H1 (cell line): ENCODE results near the gene FKBP2. TPM values are rescaled to one million over a fixed set of nuclear protein-coding genes. Genes with fewer than 3 reads are reported as not detected.

ENCODE experiments used
- CTCF ChIA-PET: fragments of 300-600 bp; sonication (Branson Sonifier 250); formaldehyde crosslinking; loops from one replicate; lab custom pipeline; 2021; ENCODE audit not compliant: partially characterized antibody; lab: Charles Lee
- POLR2A ChIA-PET: fragments of 300-600 bp; sonication (Branson Sonifier 250); formaldehyde crosslinking; loops from one replicate; lab custom pipeline; 2021; ENCODE audit warnings: inconsistent platforms; ENCODE audit not compliant: partially characterized antibody; lab: Charles Lee
- DNase-seq, 2 experiments: peaks; one replicate each; pipeline versions ENCODE4 v3.0.0 to v3.0.0-alpha.2; 2010 to 2022; ENCODE audit warnings: low spot score in 2 of 2, low read depth in 1 of 2, mixed read lengths in 1 of 2
- FAIRE-seq: peaks from 2 replicates; lab custom pipeline; 2011; peaks lifted over from hg19 to GRCh38; lab: Jason Lieb, UNC
- H2AFZ ChIP-seq: 2 replicates; pipeline ENCODE4 v1.8.1; 2012; ENCODE audit warnings: low read length, inconsistent platforms
- H2AK5ac ChIP-seq: 2 replicates; pipeline ENCODE4 v1.6.1; 2013; ENCODE audit warnings: low read depth, low read length
- H2BK120ac ChIP-seq: replicated peaks from 2 replicates; pipeline ENCODE3; 2013; ENCODE audit warnings: low read depth, low read length, inconsistent platforms
- H2BK12ac ChIP-seq: 2 replicates; pipeline ENCODE4 v1.6.1; 2013; ENCODE audit warnings: low read depth, low read length
- H2BK15ac ChIP-seq: 2 replicates; pipeline ENCODE4 v1.6.1; 2013; ENCODE audit warnings: low read length
- H2BK20ac ChIP-seq: 2 replicates; pipeline ENCODE4 v1.6.1; 2013; ENCODE audit warnings: low read length
- H2BK5ac ChIP-seq: 2 replicates; pipeline ENCODE4 v1.6.1; 2013; ENCODE audit warnings: low read depth, low read length
- H3K14ac ChIP-seq: 2 replicates; pipeline ENCODE4 v1.6.1; 2013; ENCODE audit warnings: inconsistent platforms; ENCODE audit not compliant: insufficient read length
- H3K18ac ChIP-seq: 2 replicates; pipeline ENCODE4 v1.6.1; 2013; ENCODE audit warnings: low read length; ENCODE audit errors: extremely low read depth
- H3K23ac ChIP-seq: 2 replicates; pipeline ENCODE4 v1.6.1; 2013; ENCODE audit warnings: inconsistent platforms; ENCODE audit not compliant: insufficient read length
- H3K23me2 ChIP-seq: 2 replicates; pipeline ENCODE4 v1.6.1; 2013; ENCODE audit warnings: low read depth, low read length
- H3K27ac ChIP-seq: 2 replicates; pipeline ENCODE4 v1.6.1; 2011; ENCODE audit warnings: low read depth, low read length, inconsistent platforms
- H3K27me3 ChIP-seq, 4 experiments: replicated peaks in 1 of 4; 1 replicate in 1 of 4; 2 replicates in 3 of 4; pipeline versions ENCODE4 v1.6.1 to v1.8.1; 2011 to 2013; ENCODE audit warnings: low read length in 3 of 4, mild to moderate bottlenecking in 3 of 4, inconsistent platforms in 2 of 4, mixed read lengths in 2 of 4, moderate library complexity in 1 of 4; ENCODE audit not compliant: control insufficient read depth in 3 of 4, insufficient read depth in 3 of 4; ENCODE audit errors: extremely low read depth in 1 of 4
- H3K36me3 ChIP-seq, 4 experiments: 2 replicates each; pipeline versions ENCODE4 v1.6.1 to v1.8.1; 2011 to 2013; ENCODE audit warnings: mild to moderate bottlenecking in 4 of 4, low read length in 3 of 4, moderate library complexity in 2 of 4, control low read depth in 1 of 4, inconsistent platforms in 1 of 4; ENCODE audit not compliant: insufficient read depth in 4 of 4, control insufficient read depth in 2 of 4
- H3K4ac ChIP-seq: replicated peaks from 2 replicates; pipeline ENCODE3; 2013; ENCODE audit warnings: low read length, low read depth, mixed read lengths, inconsistent platforms; ENCODE audit not compliant: insufficient read length
- H3K4me1 ChIP-seq, 4 experiments: replicated peaks in 1 of 4; 1 replicate in 1 of 4; 2 replicates in 3 of 4; pipeline versions ENCODE4 v1.6.1 to v1.8.1; 2011 to 2013; ENCODE audit warnings: low read length in 3 of 4, inconsistent platforms in 2 of 4, mixed read lengths in 1 of 4; ENCODE audit not compliant: insufficient read depth in 4 of 4, control insufficient read depth in 3 of 4
- H3K4me2 ChIP-seq, 2 experiments: 2 replicates each; pipeline versions ENCODE4 v1.6.1 to v1.8.1; 2011 to 2013; ENCODE audit warnings: low read depth in 2 of 2, low read length in 2 of 2, control low read depth in 1 of 2, inconsistent platforms in 1 of 2, mild to moderate bottlenecking in 1 of 2; ENCODE audit not compliant: insufficient read depth in 1 of 2
- H3K4me3 ChIP-seq, 4 experiments: fragments of 200-600, 300-600 bp in 1 of 4; sonication (generic), shearing (Covaris generic), sonication (Bioruptor Twin) in 1 of 4; 2 replicates each; pipeline versions ENCODE4 v1.5.1 to v1.8.1; 2011 to 2016; ENCODE audit warnings: low read length in 4 of 4, low read depth in 3 of 4, control low read depth in 2 of 4, inconsistent platforms in 2 of 4, mild to moderate bottlenecking in 2 of 4, mixed read lengths in 1 of 4, moderate library complexity in 1 of 4; ENCODE audit not compliant: insufficient read depth in 2 of 4; ENCODE audit errors: extremely low read depth in 1 of 4
- H3K56ac ChIP-seq: replicated peaks from 2 replicates; pipeline ENCODE3; 2013; ENCODE audit warnings: low read depth, mild to moderate bottlenecking, mixed read lengths, low read length, inconsistent platforms; ENCODE audit not compliant: insufficient read length
- H3K79me1 ChIP-seq: 2 replicates; pipeline ENCODE4 v1.6.1; 2013; ENCODE audit warnings: low read depth, low read length, control low read depth
- H3K79me2 ChIP-seq, 2 experiments: 2 replicates each; pipeline versions ENCODE4 v1.6.1 to v1.8.1; 2012 to 2013; ENCODE audit warnings: low read length in 2 of 2, mild to moderate bottlenecking in 2 of 2, inconsistent platforms in 1 of 2; ENCODE audit not compliant: insufficient read depth in 2 of 2, control insufficient read depth in 1 of 2
- H3K9ac ChIP-seq, 4 experiments: replicated peaks in 1 of 4; 1 replicate in 1 of 4; 2 replicates in 3 of 4; pipeline versions ENCODE4 v1.6.1 to v1.8.1; 2011 to 2013; ENCODE audit warnings: low read depth in 3 of 4, low read length in 3 of 4, control low read depth in 2 of 4, mild to moderate bottlenecking in 2 of 4, moderate library complexity in 2 of 4, inconsistent platforms in 1 of 4; ENCODE audit errors: extremely low read depth in 1 of 4
- H3K9me3 ChIP-seq, 2 experiments: 2 replicates each; pipeline versions ENCODE4 v1.6.1 to v1.8.1; 2012 to 2013; ENCODE audit warnings: mild to moderate bottlenecking in 2 of 2, moderate library complexity in 2 of 2, control low read depth in 1 of 2, inconsistent platforms in 1 of 2, low read depth in 1 of 2, low read length in 1 of 2, mixed read lengths in 1 of 2; ENCODE audit not compliant: insufficient read depth in 2 of 2
- H4K20me1 ChIP-seq, 2 experiments: replicated peaks in 1 of 2; 2 replicates each; pipeline versions ENCODE3 to v1.8.1; 2011 to 2013; ENCODE audit warnings: inconsistent platforms in 2 of 2, low read length in 2 of 2, mild to moderate bottlenecking in 1 of 2; ENCODE audit not compliant: insufficient read depth in 2 of 2, control insufficient read depth in 1 of 2
- H4K5ac ChIP-seq: 2 replicates; pipeline ENCODE4 v1.6.1; 2013; ENCODE audit warnings: low read length, low read depth, mixed read lengths, inconsistent platforms; ENCODE audit not compliant: insufficient read length
- H4K8ac ChIP-seq: 2 replicates; pipeline ENCODE4 v1.8.0; 2013; ENCODE audit warnings: mild to moderate bottlenecking, moderate library complexity, low read length, inconsistent platforms; ENCODE audit not compliant: insufficient read depth; ENCODE audit errors: extremely low read depth
- H4K91ac ChIP-seq: replicated peaks from 2 replicates; pipeline ENCODE3; 2013; ENCODE audit warnings: low read length, mixed read lengths, inconsistent platforms; ENCODE audit not compliant: insufficient read length
- EP300 ChIP-seq, 2 experiments: IDR thresholded peaks; 1 replicate in 1 of 2; 2 replicates in 1 of 2; pipeline ENCODE4 v1.6.1; 2011 to 2012; ENCODE audit warnings: low read depth in 2 of 2, low read length in 2 of 2, mild to moderate bottlenecking in 2 of 2, borderline replicate concordance in 1 of 2, inconsistent platforms in 1 of 2, moderate library complexity in 1 of 2
- EZH2 ChIP-seq: fragments of 200-600 bp; sonication (generic); IDR thresholded peaks from 2 replicates; pipeline ENCODE4 v1.7.1; 2012; ENCODE audit warnings: low read depth, mild to moderate bottlenecking, moderate library complexity, low read length, inconsistent platforms; ENCODE audit not compliant: severe bottlenecking
- HDAC6 ChIP-seq: IDR thresholded peaks from one replicate; pipeline ENCODE4 v1.7.1; 2012; ENCODE audit warnings: low read depth, mild to moderate bottlenecking, inconsistent platforms, low read length, moderate library complexity
- POU5F1 ChIP-seq: IDR thresholded peaks from 2 replicates; pipeline ENCODE4 v1.6.1; 2011; ENCODE audit warnings: low read depth, mild to moderate bottlenecking, low read length, moderate library complexity
- SUZ12 ChIP-seq: fragments of 200-600 bp; sonication (generic); IDR thresholded peaks from 2 replicates; pipeline ENCODE4 v1.6.1; 2012; ENCODE audit warnings: mild to moderate bottlenecking, inconsistent platforms, low read length, moderate library complexity, mixed read lengths
- TBP ChIP-seq: IDR thresholded peaks from 2 replicates; pipeline ENCODE4 v1.6.1; 2011; ENCODE audit warnings: low read depth, low read length, improper control_type of control experiment
- YY1 ChIP-seq: IDR thresholded peaks from 2 replicates; pipeline ENCODE4 v1.6.1; 2011; ENCODE audit warnings: low read depth, mild to moderate bottlenecking, low read length
- WGBS, 2 experiments: shearing (Covaris generic) in 1 of 2; methylation state at CpG; one replicate each; pipeline versions ENCODE4 v1.1.6 to v1.1.7; 2013 to 2015; ENCODE audit warnings: low lambda C conversion rate in 2 of 2, mixed read lengths in 2 of 2, inconsistent platforms in 1 of 2, low coverage in 1 of 2, missing lambda C conversion rate in 1 of 2; ENCODE audit not compliant: insufficient replicate concordance in 2 of 2, insufficient coverage in 1 of 2, insufficient read length in 1 of 2; ENCODE audit errors: extremely low coverage in 1 of 2, missing lambda C conversion rate in 1 of 2; 5-methylcytosine and 5-hydroxymethylcytosine counted together
- polyA plus RNA-seq, 7 experiments: library from polyadenylated mRNA; depleted of rRNA in 3 of 7; stranded (reverse) in 5 of 7; unstranded in 2 of 7; fragments of >200 nt in 5 of 7; fragments of 200-250 nt in 2 of 7; gene quantifications; 1 replicate in 5 of 7; 2 replicates in 1 of 7; 4 replicates in 1 of 7; pipeline versions ENCODE4 v1.2.1 to v1.2.3, GENCODE V29; 2011 to 2013; ENCODE audit warnings: missing spikeins in 2 of 7, mixed read lengths in 2 of 7
- total RNA-seq: library from RNA; stranded (reverse); fragmentation: NEBNext Ultra II Directional; extraction: Animal tissue kit (Norgen Biotek cat#: 25700); gene quantifications from 2 replicates; pipeline ENCODE4 v1.2.1, GENCODE V29; 2021
- TF ChIP-seq, protein P1 (sequence below): IDR thresholded peaks from 2 replicates; pipeline ENCODE4 v1.6.1; 2011; ENCODE audit warnings: low read depth, mild to moderate bottlenecking, low read length; ENCODE audit not compliant: insufficient read depth

The FKBP2 gene
- total and polyA plus RNA-seq, 2 of the 8 experiments (the other 6 are each of a cell fraction or from before 2014, with no cell fraction given), result 41.7 to 52.5 TPM

DNA sequence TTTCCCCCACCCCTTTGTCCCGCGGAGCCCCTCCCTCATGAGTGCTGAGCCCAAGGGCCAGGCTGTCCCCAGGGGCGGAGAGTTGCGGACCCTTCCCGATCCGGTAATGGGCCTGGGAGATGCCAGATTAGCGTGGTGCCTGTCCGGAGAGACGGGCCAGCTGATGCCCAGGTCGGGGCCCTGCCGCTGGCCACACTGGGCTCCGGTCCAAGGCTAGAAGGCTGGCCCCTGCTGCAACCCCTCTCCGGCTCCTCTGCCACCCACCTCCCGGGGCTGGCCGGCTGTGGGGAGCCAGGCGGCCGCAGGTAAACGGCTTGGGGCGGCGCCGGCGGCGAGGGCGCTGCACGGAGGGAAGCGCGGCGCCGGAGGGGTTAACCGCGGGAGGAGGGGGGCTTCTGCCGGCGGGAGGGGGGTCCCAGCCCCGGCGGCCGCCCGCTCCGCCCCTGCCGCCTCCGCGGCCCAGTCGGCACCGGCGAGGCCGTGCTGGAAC, 50.4 kb downstream of the FKBP2 start, which contains the start of gene KCNK4:
Gene KCNK4, plus strand, starts transcription at position 41 of the 490 bp plus-strand sequence. CDS start 1,717 bp downstream, outside the sequence.
- H3K4me1 ChIP-seq, result peaks cover 0 to 9% (median 2%) of the 10 kb centered on the region in 4 experiments; a peak in 5 of 7 replicates
- H4K5ac ChIP-seq, result no peak within 1 kb of the TSS
- ChIA-PET CTCF (interaction anchor here (0.8 to 11.4 kb wide), 4 partner anchors 11 to 211 kb away, joined by 3 to 134 read pairs (median 6); partner anchors contain the start of genes CATSPERZ, ESRRA, NUDT22 and TRPT1), POLR2A (interaction anchor here (1.1 to 2.8 kb wide), 4 partner anchors 14 to 43 kb away, joined by 3 to 10 read pairs (median 5); no protein-coding TSS in a partner anchor)
- peak in 1 of 2 experiments; percentile 73 for DNase-seq
- H3K9me3 ChIP-seq, result no peaks in the 10 kb centered on the region
- H3K4me3 ChIP-seq, result peak within 1 kb of the TSS; percentile 21 to 64 (median 34)
- peaks cover 5% of the 10 kb centered on the region; the same call in 1 of the 2 replicates for H3K23me2 ChIP-seq
- no peak within 1 kb of the TSS for H2BK5ac ChIP-seq
- 0 out of 2 replicates have a peak within 1 kb of the TSS, but pooled peaks have one; percentile 23 for H2BK12ac ChIP-seq
- H4K8ac ChIP-seq, result no peak within 1 kb of the TSS; the same call in 1 of the 2 replicates
- no peaks in the 10 kb centered on the region for H3K79me2 ChIP-seq
- no peaks in the 10 kb centered on the region for H3K79me1 ChIP-seq
- peak within 1 kb of the TSS; percentile 20 to 88 for H3K4me2 ChIP-seq
- H3K36me3 ChIP-seq, result peaks cover 0 to 9% (median 0%) of the 10 kb centered on the region in 4 experiments; a peak in 1 of 8 replicates
- no peak within 1 kb of the TSS for H2BK20ac ChIP-seq
- H4K91ac ChIP-seq, result no peak within 1 kb of the TSS
- H3K27me3 ChIP-seq, result peaks cover 58 to 73% (median 71%) of the 10 kb centered on the region in 4 experiments
- TF ChIP-seq SUZ12 (peak; percentile 30; the same call in 1 of the 2 replicates), TBP (no peak), YY1 (no peak), POU5F1 (no peak), HDAC6 (no peak), EZH2 (peak; percentile 63), EP300 (IDR thresholded peaks at IDR 0.05; ENCODE audit: borderline replicate concordance in 1 of 2, low read depth in 2 of 2, low read length in 2 of 2) (no peak)
- TF ChIP-seq, protein P1, sequence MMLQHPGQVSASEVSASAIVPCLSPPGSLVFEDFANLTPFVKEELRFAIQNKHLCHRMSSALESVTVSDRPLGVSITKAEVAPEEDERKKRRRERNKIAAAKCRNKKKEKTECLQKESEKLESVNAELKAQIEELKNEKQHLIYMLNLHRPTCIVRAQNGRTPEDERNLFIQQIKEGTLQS, result no peak
- H2AFZ ChIP-seq, result peak within 1 kb of the TSS; percentile 18; the same call in 1 of the 2 replicates
- no peak within 1 kb of the TSS for H3K18ac ChIP-seq
- no peak within 1 kb of the TSS for H3K23ac ChIP-seq
- no peak within 1 kb of the TSS for H3K56ac ChIP-seq
- no peak within 1 kb of the TSS for H3K14ac ChIP-seq
- no peak within 1 kb of the TSS for H3K9ac ChIP-seq
- no peak within 1 kb of the TSS for H3K27ac ChIP-seq
- H2AK5ac ChIP-seq, result no peak within 1 kb of the TSS
- no peak within 1 kb of the TSS for H3K4ac ChIP-seq
- no peak for FAIRE-seq
- no peak within 1 kb of the TSS for H2BK120ac ChIP-seq
- WGBS, 2 experiments, result 6% methylated on average over 8 of the region's 45 CpGs; no CpG with 5 or more reads in 1 of the 2 experiments
- peaks cover 5 to 25% of the 10 kb centered on the region in 2 experiments for H4K20me1 ChIP-seq
- no peak within 1 kb of the TSS for H2BK15ac ChIP-seq
